BJ (cell line): ENCODE results near the gene TNRC18. TPM values are rescaled to one million over a fixed set of nuclear protein-coding genes. Genes with fewer than 3 reads are reported as not detected.

Experiments used
- CTCF ChIA-PET: fragments of 350-600 bp; formaldehyde crosslinking; extraction: SDS; loops from one replicate; lab custom pipeline; 2021; ENCODE audit warnings: antibody characterized with exemption, inconsistent platforms; lab: Yijun Ruan, JAX
- POLR2A ChIA-PET: fragments of 300-600 bp; sonication (Branson Sonifier 250); formaldehyde crosslinking; extraction: SDS; loops from one replicate; lab custom pipeline; 2021; ENCODE audit warnings: antibody characterized with exemption; lab: Charles Lee
- DNase-seq: peaks from one replicate; pipeline ENCODE4 v3.0.0-alpha.2; 2011; ENCODE audit warnings: low read depth
- H3K27me3 ChIP-seq: 2 replicates; pipeline ENCODE4 v1.6.0; 2011; ENCODE audit warnings: low read length; ENCODE audit not compliant: control insufficient read depth, insufficient read depth
- H3K36me3 ChIP-seq: 2 replicates; pipeline ENCODE4 v1.5.1; 2011; ENCODE audit warnings: low read length; ENCODE audit not compliant: control insufficient read depth, insufficient read depth
- H3K4me3 ChIP-seq: 2 replicates; pipeline ENCODE4 v1.5.1; 2011; ENCODE audit warnings: low read depth, mild to moderate bottlenecking, control low read depth, low read length
- CTCF ChIP-seq: IDR thresholded peaks from 2 replicates; pipeline ENCODE4 v1.5.1; 2011; ENCODE audit warnings: low read depth, mild to moderate bottlenecking, control low read depth, inconsistent platforms, low read length, moderate library complexity; ENCODE audit not compliant: insufficient read depth
- polyA plus RNA-seq: library from polyadenylated mRNA; depleted of rRNA; stranded (reverse); fragments of >200 nt; gene quantifications from 2 replicates; pipeline ENCODE4 v1.2.3, GENCODE V29; 2011

The TNRC18 gene
- polyA plus RNA-seq, 1 experiment, result 20.1 TPM

- Histone ChIP-seq H3K4me3 (no peak overlapping the region), H3K27me3 (no peaks in the 10 kb centered on the region), H3K36me3 (no peaks in the 10 kb centered on the region)
- no peak for TF ChIP-seq CTCF
- POLR2A ChIA-PET, result no interaction called here
- no peak for DNase-seq
- CTCF ChIA-PET, result no interaction called here
Observed at GRCh38 chr7:5454485-5454884, 30.9 kb upstream of the TNRC18 start.

GRCh38 chr7:5453566-5454075 lies 30.0 kb upstream of the TNRC18 start:
- CTCF ChIA-PET, result no interaction called here
- no peaks in the 10 kb centered on the region for H3K27me3 ChIP-seq

GRCh38 chr7:5452937-5453540 lies 29.4 kb upstream of the TNRC18 start:
- ChIA-PET CTCF (interaction anchor here (0.5 kb wide), 1 partner anchor 33 kb away, joined by 3 read pairs; no protein-coding TSS in a partner anchor), POLR2A (no interaction called here)
- Histone ChIP-seq H3K27me3 (no peaks in the 10 kb centered on the region), H3K4me3 (no peak overlapping the region), H3K36me3 (no peaks in the 10 kb centered on the region)
- TF ChIP-seq CTCF, result no peak
- DNase-seq, result no peak

More at GRCh38 chr7:5453566-5454075, 30.0 kb upstream of the TNRC18 start:
- Histone ChIP-seq H3K4me3 (no peak overlapping the region), H3K36me3 (no peaks in the 10 kb centered on the region)
- no peak for TF ChIP-seq CTCF
- POLR2A ChIA-PET, result no interaction called here
- no peak for DNase-seq

- CTCF ChIA-PET, result interaction anchor here (0.5 to 1.8 kb wide), 2 partner anchors 33 to 654 kb away, joined by 3 read pairs; no protein-coding TSS in a partner anchor
- no peak for DNase-seq
- POLR2A ChIA-PET, result no interaction called here
- no peak for TF ChIP-seq CTCF
- Histone ChIP-seq H3K4me3 (no peak overlapping the region), H3K36me3 (no peaks in the 10 kb centered on the region), H3K27me3 (no peaks in the 10 kb centered on the region)
Observed at GRCh38 chr7:5452470-5452899, 28.9 kb upstream of the TNRC18 start.

- no peak for TF ChIP-seq CTCF
- CTCF ChIA-PET, result interaction anchor here (0.6 to 3.0 kb wide), 14 partner anchors 16 to 653 kb away, joined by 3 to 33 read pairs (median 4); no protein-coding TSS in a partner anchor
- Histone ChIP-seq H3K4me3 (no peak overlapping the region), H3K27me3 (no peaks in the 10 kb centered on the region), H3K36me3 (no peaks in the 10 kb centered on the region)
- DNase-seq, result no peak
- POLR2A ChIA-PET, result no interaction called here
Observed at GRCh38 chr7:5451391-5451790, 27.8 kb upstream of the TNRC18 start.
